HepG2 (cell line): ENCODE results near the gene TMEM252.

Source experiments
- EED ChIP-seq: sonication (generic); formaldehyde crosslinking; IDR thresholded peaks from 2 replicates; pipeline ENCODE4 v1.5.0; 2020; ENCODE audit warnings: mild to moderate bottlenecking, missing genetic modification reagents
- ELF1 ChIP-seq: sonication (generic); formaldehyde crosslinking; IDR thresholded peaks from 2 replicates; pipeline ENCODE4 v1.4.0; 2020; ENCODE audit warnings: missing genetic modification reagents
- EP300 ChIP-seq, 3 experiments: sonication (generic) in 1 of 3; formaldehyde crosslinking in 1 of 3; IDR thresholded peaks; 2 replicates each; pipeline versions ENCODE4 v1.5.1 to v1.6.1; 2011 to 2020; ENCODE audit warnings: low read depth in 2 of 3, low read length in 2 of 3, borderline replicate concordance in 1 of 3, improper control_type of control experiment in 1 of 3, mild to moderate bottlenecking in 1 of 3, missing genetic modification reagents in 1 of 3, moderate library complexity in 1 of 3
- FOXK1 ChIP-seq: sonication (generic); formaldehyde crosslinking; IDR thresholded peaks from 2 replicates; pipeline ENCODE4 v1.4.0; 2020; ENCODE audit warnings: low read depth, missing genetic modification reagents, borderline replicate concordance
- NPAS2 ChIP-seq: sonication (generic); formaldehyde crosslinking; IDR thresholded peaks from 2 replicates; pipeline ENCODE4 v1.8.0; 2022; ENCODE audit warnings: mild to moderate bottlenecking, missing genetic modification reagents, borderline replicate concordance
- TCF12 ChIP-seq, 2 experiments: fragments of 450-650 bp in 1 of 2; sonication (generic) in 1 of 2; formaldehyde crosslinking in 1 of 2; IDR thresholded peaks; 2 replicates each; pipeline versions ENCODE4 v1.6.1 to v1.8.0; 2017 to 2022; ENCODE audit warnings: antibody characterized with exemption in 1 of 2, mild to moderate bottlenecking in 1 of 2, missing genetic modification reagents in 1 of 2, moderate library complexity in 1 of 2
- TF ChIP-seq, protein P1 (sequence below): sonication (generic); formaldehyde crosslinking; IDR thresholded peaks from 2 replicates; pipeline ENCODE4 v1.8.0; 2022; ENCODE audit warnings: mild to moderate bottlenecking, missing genetic modification reagents; ENCODE audit not compliant: insufficient replicate concordance
- TF ChIP-seq, protein P2 (sequence below): sonication (generic); formaldehyde crosslinking; IDR thresholded peaks from 2 replicates; pipeline ENCODE4 v1.5.0; 2020; ENCODE audit warnings: mild to moderate bottlenecking, missing genetic modification reagents, moderate library complexity

DNA sequence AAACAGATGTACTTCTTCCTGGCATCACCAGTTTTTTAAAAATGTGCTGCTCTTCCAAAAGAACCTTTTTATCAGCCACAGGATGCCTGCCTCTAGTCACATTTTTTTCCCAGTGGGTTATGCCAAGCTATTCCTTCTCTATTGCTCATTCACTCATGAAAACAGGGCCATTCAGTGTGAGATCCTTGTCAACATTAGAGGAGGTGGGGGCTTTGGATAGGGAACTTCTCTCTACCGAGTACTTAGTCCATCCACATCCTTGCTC, 3.1 kb downstream of the TMEM252 start:
- no peak for TF ChIP-seq NPAS2 (CRISPR knock-in tag)
- TF ChIP-seq, protein P1, sequence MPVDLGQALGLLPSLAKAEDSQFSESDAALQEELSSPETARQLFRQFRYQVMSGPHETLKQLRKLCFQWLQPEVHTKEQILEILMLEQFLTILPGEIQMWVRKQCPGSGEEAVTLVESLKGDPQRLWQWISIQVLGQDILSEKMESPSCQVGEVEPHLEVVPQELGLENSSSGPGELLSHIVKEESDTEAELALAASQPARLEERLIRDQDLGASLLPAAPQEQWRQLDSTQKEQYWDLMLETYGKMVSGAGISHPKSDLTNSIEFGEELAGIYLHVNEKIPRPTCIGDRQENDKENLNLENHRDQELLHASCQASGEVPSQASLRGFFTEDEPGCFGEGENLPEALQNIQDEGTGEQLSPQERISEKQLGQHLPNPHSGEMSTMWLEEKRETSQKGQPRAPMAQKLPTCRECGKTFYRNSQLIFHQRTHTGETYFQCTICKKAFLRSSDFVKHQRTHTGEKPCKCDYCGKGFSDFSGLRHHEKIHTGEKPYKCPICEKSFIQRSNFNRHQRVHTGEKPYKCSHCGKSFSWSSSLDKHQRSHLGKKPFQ (CRISPR knock-in tag), result no peak
- no peak for TF ChIP-seq FOXK1 (CRISPR knock-in tag)
- TF ChIP-seq EED (CRISPR knock-in tag), result no peak
- no peak for TF ChIP-seq TCF12 (IDR thresholded peaks at IDR 0.05)
- TF ChIP-seq TCF12 (CRISPR knock-in tag; IDR thresholded peaks at IDR 0.05), result no peak
- TF ChIP-seq ELF1 (CRISPR knock-in tag), result no peak
- TF ChIP-seq EP300 (IDR thresholded peaks at IDR 0.05; ENCODE audit: low read depth in 2 of 2, low read length in 2 of 2), result no peak
- TF ChIP-seq EP300 (CRISPR knock-in tag; IDR thresholded peaks at IDR 0.05; ENCODE audit: borderline replicate concordance), result no peak
- TF ChIP-seq, protein P2, sequence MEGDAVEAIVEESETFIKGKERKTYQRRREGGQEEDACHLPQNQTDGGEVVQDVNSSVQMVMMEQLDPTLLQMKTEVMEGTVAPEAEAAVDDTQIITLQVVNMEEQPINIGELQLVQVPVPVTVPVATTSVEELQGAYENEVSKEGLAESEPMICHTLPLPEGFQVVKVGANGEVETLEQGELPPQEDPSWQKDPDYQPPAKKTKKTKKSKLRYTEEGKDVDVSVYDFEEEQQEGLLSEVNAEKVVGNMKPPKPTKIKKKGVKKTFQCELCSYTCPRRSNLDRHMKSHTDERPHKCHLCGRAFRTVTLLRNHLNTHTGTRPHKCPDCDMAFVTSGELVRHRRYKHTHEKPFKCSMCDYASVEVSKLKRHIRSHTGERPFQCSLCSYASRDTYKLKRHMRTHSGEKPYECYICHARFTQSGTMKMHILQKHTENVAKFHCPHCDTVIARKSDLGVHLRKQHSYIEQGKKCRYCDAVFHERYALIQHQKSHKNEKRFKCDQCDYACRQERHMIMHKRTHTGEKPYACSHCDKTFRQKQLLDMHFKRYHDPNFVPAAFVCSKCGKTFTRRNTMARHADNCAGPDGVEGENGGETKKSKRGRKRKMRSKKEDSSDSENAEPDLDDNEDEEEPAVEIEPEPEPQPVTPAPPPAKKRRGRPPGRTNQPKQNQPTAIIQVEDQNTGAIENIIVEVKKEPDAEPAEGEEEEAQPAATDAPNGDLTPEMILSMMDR, result no peak
